Hematopoietic multipotent progenitor cell treated with erythropoietin and hydrocortisone succinate and interleukin-3 and kit ligand, for 6 days (in vitro differentiated cells): ENCODE results near the gene ACRBP.

ENCODE experiments used
- DNase-seq: peaks from one replicate; pipeline ENCODE4 v3.0.0-alpha.2; 2015

The ACRBP gene

DNA sequence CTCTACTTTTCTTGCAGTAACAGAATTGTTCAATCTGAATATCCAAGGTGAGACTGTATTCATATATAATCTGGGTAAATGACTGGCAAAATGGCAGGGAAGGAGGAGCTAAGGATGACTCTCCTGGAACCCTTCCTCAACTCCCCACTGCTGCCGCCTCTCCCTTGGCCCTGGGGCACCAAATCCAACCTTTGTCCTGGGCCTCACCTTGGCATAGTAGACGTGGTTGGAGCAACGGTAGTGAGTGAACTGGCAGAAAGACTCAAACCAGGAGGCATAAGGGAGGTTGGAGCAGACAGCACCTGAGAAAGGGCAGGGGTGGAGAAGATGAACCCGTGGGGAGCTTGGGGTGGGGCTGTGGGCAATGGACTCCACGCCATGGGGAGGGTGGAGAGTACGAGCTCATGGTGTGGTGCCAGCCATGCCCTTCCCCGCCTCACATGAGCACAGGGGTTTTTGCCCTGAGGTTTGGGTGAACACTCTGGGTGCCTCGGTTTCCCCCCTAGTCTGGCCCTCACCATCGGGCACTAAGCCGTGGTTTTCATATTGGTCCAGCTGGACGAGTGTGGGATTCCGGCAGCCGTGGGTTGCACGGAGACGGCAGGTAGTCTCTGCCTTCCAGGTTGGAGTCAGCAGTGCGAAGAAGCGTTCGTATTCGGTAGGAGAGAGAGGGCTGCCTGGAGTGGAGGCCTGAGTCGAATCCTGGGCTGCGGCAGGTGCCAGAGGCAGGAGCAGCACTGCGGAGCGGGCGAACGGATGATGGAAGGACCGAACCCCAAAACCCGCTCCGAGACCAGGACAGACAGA, 753 bp downstream of the ACRBP start:
- no peak for DNase-seq

DNA sequence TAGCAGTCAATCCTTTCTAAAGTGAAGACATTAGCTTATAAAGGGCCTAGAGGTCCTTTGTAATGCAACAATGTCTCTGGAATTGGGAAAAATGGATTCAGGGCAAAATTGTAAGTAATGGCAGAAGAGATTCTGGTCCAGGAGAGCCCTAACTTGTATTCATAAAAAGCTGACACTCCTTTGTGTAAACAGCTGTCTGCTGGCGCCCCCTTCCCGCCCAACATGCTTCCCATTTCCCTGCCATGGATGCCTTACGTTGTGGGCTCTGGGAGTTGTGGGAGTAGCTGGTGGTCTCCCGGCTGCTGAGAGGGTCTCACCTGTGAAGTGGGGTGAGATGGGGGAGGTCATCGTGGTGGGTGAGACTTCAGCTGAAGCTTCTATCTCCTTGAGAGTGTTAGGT, 2.3 kb downstream of the ACRBP start:
- DNase-seq = no peak

DNA sequence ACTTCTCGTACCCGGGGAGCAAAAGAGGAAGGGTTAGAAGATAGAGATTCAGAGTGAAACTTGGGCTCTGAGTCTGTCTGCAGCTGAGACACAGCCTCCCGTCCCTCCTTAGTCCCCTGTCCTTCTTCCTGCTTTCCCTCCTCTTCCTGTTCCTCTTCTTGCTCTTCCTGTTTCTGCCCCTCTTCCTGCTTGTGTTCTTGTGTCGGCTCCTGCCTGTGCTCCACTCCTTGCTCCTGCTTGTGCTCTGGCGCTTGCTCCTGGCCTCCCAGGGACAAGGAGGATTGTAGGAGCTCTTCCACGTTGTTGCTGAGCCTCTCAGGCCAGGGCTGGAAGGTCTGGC, 3.0 kb downstream of the ACRBP start:
- DNase-seq = peak; percentile 33

DNA sequence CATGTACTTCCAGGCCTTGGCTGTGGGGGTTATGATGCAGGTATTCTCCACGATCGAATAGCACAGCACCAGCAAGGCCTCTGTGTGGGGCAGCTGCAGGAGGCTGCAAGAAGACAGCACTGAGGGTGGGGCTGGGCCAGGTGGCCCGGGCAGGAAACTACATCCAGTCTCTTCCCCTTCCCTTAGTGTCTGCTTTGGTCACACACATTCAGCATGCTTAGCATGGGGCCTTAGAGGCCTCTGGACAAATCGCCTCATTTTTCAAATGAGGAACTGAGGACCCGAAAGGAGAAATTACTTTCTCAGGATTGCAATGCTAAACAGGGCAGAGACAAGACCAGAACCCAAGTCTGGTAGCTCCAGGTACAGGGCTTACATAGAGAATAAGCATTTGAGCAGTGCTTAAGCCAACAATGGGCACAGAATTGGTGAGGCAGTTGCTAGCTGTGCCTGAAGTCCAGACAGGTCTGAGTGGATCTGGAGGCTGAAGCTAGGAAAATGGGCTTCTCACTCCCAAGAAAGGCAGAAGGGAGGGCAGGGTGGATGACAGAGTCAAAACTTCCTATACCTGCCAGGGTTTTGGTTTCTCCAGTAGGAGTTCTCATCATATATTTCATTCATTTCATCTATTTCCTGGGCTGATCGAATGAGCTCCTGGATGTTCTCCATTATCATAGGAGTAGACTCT, 3.5 kb downstream of the ACRBP start:
- DNase-seq = no peak

DNA sequence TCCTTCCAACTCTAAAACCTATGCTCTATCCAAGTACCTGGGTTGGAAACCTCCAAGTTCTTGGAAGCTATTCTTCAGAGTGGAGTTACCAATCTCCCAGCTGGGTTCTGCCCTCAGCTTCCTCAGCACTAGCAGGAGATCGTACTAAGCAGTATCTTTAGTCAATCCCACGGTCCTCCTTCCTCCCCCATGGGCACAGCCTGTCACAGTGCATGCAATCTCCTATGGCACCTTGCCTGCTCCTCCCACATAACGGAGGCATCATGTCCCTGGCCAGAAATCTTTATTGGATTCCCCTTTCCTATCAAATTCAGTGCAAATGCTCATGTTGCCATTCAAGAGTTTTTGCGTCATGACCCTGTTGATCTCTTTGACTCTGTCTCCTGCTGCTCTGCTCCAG, 6.1 kb downstream of the ACRBP start:
- DNase-seq = no peak

DNA sequence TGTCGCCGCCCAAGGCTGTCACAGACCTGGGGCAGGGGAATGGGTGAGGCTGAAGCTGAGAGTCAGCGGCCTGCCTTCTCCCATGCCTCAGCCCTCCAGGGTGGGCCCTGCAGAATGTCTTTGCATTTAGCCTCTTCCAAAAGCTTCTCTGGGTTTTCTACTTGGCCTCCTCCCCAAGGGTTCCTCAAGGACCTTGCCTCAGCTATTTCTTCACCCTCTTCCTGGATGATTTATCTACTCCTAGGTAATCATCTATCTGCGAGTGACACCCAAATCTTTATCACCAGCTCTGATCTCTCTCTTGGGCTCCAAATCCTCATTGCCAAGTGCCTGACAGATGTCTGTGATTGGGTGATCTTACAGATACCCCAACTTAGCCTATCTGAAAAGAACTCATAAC, 6.7 kb downstream of the ACRBP start:
- DNase-seq = no peak

DNA sequence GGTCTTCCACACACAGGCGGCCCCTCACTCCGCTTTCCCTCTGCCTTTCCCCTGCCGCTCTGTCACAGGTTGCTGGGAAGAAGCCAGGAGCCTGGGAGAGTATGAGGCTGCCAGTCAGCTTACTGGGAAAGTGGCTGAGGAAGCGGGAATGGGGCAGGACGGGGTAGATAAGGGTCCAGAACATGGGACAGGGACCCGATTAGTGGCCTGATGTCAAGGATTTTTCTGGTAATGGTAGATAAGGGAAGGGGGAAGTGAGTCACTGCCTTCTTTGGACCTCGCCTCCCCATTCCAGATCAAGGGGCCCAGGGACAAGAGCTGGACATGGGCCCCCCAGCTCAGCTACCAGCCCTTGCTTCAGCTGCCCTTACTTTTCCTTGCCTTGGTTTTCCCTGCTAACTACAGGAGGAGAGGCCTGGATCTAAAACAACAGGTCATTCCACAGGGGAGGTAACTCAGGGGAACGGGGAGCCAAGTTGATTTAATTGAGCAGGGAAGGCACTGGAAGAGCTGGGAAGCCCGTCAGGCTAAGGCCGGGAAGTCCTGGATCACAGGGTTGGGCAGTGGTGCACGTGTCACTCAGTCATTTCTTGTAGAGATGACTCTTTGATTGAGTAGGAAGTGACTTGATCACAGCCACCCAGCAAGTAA, 8.0 kb downstream of the ACRBP start:
- DNase-seq = peak; percentile 75

DNA sequence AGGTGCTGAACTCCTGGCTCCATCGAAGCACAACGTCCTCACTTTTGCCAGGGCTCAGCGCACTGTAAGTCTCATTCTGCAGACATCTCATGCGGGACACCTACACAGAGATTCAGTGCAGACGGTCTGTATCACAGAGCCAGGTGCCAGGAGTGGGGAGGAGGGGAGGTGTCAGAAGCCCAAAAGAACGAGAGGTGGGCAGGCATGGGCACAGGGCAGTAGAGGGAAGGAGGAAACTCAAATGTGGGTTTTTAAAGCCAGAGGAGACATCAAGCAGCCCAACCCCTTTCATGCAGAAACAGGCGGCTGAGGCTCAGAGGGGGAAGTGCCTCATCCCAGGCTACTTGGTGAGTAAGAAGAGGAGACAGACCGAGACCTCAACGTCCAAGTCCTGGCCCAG, 8.9 kb downstream of the ACRBP start:
- peak; percentile 63 for DNase-seq

DNA sequence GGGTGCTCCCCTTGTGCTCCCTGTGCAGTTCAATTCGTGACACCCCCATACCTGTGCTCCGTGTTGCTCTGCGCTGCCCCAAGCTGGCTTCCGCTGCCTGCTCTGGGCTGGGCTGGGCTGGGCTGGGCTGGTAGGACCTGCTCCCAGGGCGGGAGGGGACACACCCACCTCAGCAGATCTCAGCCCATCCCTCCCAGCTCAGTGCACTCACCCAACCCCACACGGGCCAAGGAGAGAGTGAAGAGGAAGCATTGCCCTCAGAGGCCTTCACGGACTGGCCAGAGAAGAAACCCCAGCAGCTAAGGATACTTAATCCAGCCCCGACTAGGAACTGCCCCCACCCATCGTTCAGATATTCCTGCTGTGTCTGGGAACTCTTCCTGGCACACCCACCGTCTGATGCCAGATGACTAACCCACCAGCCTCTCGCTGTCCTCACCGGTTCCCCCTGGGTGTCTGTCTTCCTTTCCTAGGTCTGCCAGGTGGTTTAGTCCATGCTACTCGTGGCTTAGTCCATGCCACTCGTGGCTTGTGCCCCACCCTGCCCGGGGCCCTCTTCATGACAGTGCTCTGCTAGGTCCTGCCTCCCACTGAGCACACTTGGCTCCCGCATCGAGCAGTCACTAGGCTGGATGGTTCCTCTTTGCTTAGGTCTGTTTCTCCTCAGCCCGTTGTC, 11.2 kb downstream of the ACRBP start, which contains the start of gene LPAR5:
Gene LPAR5 (minus strand): TSS at position 104 of the 676 bp plus-strand sequence. CDS start 14,711 bp downstream, outside the sequence.
- peak; percentile 90 for DNase-seq

DNA sequence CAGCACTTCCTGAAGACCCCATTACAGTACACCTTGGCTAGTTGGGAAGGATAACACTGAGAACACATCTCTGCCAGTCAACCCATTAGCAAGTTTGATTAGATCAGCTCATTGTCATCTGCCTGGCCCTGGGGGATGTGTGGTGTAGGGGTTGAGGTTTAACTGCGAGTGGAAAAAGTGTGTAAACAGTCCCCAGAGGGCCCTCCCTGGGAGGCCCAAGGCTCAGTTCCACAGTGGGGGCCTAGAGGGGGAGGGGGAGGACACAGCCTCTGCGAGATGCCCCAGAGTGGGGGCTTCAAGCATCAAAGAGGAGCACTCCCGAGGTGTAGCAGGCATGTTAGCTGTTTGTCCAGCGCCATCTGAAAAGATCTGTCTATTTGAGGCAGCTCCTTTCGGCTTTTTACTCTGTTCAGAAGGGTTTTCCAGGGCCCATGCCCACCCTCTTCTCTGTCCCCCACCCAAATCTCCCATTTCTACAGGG, 11.8 kb downstream of the ACRBP start:
- peak; percentile 83 for DNase-seq

DNA sequence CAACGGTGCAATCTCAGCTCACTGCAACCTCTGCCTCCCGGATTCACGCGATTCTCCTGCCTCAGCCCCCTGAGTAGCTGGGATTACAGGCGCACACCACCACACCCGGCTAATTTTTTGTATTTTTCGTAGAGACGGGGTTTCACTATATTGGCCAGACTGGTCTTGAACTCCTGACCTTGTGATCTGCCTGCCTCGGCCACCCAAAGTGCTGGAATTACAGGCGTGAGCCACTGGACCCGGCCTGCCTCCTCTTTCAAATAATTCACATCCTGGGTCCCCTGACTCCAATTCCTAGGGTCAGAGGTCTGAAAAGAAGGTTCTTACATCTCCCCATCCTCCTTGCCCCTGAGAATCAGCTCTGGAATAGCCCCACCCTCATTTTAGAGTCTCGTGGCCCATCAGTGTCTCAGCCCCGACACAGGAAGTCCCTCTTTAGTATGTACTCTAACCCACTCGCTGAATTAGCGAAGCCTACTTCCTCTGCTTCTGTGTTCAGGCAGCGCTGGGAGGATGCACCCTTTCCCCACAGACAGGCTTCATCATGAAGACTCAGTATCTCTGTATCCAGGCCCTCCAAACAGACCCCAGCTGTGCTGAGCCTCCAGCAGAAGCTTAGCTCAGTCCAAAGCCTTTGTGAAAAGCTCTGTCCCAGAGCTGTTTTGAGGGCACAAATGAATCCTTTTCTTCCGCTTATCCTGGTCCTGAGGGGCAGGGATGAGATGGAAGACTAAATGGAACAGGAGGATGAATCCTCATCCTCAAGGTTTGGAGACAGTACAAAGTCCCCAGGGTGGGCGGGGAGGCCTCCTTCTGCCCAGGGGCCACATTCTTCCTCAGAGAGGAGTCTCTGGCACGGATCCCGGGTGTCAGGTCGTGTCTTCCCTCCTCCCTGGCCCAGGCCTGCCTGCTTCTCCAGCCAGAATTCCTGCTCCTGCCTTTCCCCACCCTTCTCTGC, 14.9 kb downstream of the ACRBP start:
- peak; percentile 75 for DNase-seq

DNA sequence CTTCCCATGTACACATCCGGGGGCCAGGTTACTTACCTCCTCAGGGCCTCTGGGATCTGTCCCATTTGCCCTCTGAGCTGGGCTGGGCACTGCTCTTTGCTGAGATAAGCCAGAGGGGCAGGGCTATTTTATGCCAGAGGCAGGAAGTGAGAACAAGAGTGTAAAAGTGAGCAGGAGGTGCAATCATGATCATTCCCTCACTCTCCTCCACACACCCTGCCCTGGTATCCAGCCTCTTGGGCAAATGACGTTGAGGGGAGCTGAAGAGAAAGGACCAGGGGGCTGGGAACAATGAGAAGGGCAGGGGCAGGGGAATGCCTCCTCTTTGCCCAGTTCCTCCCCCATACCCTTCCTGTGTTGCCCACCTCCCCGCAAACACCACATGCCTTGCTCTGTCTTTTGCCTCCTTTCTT, 15.7 kb downstream of the ACRBP start:
- DNase-seq = peak; percentile 80

DNA sequence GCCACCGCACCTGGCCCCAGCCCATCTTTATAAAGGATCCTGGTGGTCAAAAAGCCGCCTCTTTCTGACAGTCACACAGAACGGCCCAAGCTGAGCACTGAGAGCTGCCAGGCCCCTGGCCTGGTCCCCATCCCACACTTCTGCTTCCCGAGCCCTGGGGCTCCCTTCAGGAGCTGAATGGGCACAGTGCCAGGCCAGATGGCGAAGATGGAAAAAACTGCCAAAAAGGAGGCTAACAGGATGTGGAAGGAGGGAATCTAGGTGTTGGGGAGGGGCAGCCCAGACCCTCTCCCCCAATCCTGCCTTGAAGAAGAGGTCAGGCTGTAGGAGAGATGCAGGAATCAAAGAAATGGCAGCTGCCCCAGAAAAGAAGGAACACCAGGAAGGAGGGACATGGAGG, 16.5 kb downstream of the ACRBP start:
- no peak for DNase-seq

DNA sequence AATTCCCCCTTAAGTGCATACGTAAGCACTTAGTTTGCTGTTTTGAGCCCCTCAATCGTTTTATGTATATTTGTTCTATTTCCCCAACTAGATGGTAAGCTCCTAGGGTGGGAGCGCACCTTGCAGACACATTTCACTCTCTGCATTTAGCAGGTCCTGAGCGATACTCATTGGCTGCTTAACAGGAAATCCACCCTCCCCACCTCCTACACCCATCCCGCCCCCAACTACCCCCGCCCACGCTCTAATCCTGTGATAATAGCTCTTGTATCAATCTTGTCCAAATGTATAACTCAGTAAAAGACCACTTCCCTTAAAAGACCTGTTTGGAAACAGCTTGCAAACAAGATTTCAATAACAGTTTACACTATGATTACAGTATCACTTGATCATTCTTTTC, 19.6 kb downstream of the ACRBP start:
- DNase-seq = peak; percentile 69

DNA sequence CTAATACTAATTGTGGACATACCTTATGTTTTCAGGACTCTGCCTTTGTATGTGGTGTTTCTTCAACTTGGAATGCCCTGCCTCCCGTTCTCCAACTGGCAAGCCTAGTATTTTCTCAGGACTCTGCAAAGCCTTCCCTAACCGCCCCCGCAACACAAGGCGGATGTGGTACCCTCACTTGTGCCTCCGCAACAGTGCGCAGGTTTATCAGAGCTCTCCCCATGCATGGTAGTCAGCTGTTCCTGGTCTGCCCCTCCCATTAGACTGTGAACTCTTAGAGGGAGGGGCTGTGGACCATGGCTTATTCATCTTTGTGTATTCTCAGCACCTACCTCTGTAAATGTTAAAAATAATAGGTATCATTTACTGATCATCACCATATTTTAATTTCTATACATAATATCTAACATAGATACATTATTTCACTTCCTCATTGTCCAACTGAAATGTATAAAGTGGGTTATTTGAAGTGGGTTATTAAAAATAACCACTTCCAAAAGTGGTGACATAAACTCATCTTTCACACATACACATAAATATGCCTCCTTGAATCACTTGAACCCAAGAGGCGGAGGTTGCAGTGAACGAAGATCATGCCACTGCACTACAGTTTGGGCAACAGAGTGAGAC, 20.5 kb downstream of the ACRBP start:
- DNase-seq = peak; percentile 47

DNA sequence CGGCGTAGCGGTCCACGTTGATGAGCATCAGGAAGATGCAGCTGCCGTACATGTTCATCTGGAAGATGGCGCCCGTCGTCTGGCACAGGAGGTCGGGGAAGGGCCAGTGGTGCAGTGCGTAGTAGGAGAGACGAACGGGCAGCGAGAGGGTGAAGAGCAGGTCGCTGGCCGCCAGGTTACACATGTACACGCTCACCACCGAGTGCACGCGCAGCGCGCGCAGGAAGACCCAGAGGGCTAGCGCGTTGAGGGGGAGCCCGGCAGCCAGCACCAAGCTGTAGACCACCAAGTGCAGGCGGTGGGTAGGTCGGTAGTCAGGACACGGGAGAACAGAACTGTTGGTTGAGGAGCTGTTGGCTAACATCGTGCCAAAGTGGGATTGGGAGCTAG, 26.4 kb downstream of the ACRBP start:
- no peak for DNase-seq

DNA sequence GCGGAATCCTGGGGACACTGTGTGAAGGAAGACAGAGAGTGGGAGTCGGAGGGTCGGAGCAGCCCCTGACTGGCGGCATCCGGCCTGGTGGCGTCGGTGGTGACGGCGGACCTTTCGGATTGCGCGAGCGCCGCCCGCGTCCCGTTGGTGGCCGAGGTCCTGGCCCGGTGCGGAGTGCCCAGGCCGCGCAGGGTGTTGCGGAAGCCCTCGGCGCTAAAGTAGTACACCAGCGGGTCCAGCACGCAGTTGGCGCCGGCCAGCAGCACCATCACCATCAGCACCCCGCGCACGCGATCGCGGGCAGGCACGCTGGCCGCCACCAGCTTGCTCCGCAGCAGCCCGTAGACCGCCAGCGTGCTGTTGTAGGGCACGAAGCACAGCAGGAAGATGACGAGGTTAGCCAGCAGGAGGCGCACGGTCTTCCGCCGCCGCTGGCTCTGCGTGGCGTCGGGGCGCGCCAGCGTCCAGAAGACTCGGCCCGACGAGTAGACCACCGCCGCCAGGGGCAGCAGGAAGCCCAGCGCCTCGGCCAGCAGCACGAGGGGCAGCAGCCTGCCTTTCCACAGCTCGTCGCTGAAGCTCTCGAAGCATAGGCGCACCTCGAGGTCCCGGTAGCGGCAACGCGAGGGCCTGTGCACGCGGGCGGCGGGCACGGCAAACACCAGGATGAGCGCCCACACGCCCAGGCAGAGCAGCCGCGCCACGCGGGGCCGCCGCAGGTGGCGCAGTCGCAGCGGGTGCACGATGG, 26.9 kb downstream of the ACRBP start:
- DNase-seq = peak; percentile 62

DNA sequence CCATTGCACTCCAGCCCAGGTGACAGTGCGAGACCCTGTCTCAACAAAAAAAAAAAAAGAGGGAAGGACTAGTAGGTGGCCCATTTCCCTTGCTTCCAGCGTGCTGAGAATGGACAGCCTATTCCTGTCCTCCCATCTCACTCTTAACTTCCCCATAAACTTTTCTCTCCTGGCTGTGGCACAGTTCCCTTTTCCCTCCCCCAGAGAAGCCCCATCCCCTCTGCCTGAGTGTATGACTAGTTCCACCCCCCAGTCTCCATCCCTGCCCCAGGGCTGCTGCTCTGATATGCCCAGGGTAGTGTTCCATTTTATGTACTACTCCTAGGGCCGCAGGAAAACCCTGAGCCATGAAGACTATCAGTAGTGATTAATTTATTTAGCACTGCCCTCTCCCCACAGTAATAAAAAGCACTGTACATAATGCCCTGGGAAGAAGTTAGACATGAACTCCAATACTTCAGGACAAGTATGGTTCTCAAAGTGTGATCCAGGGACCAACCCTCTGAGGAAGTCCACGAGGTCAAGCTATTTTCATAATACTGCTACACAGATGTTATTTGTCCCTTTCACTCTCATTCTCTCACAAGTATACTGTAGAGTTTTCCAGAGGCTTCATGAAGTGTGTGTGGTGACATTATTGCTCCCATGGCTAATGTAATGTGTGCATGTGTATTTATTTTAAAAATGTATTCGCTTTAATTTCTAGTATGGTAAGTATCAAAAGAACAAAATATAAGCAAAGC, 28.6 kb downstream of the ACRBP start:
- no peak for DNase-seq

DNA sequence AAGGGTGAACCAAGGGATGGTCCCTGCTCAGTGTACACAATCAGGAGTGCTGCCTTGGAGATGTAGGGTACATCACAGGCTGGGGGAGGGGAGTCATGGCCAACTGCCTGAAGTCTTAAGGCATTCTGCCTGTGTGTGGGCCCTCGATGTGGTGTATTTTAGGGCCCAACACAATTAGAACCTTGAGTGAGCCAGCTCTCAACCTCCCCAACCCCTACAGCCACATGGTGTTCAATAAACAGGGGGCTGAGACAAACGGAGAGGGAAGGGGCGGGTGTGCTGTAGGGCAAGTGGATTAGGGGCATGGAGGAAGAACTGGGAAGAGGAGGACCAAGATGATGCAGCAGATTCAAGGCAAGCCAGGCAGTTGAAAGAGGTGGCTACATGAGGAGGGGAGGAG, 31.4 kb downstream of the ACRBP start:
- no peak for DNase-seq
